ENCODE results near the gene ITPR2.
A peak's percentile ranks its signal among the peaks of the same experiment; 100 is the strongest.
"Not testable (repeated sequence)": the region's sequence is repeated elsewhere in the genome, so short reads cannot be mapped to it uniquely, and the experiment has no call there.

Gene ITPR2

GRCh38 chr12:26651566-26652188 lies 181.3 kb downstream of the ITPR2 start:
- peak; percentile 69 for DNase-seq

GRCh38 chr12:26651036-26651435 lies 182.0 kb downstream of the ITPR2 start:
- DNase-seq, result no peak

- DNase-seq, result no peak
Measured at GRCh38 chr12:26648999-26649398, 184.0 kb downstream of the ITPR2 start.

- DNase-seq, result no peak
Measured at GRCh38 chr12:26648584-26648983, 184.4 kb downstream of the ITPR2 start.

- no peak for DNase-seq
Measured at GRCh38 chr12:26648066-26648465, 184.9 kb downstream of the ITPR2 start.

- DNase-seq, result no peak
Measured at GRCh38 chr12:26647088-26647487, 185.9 kb downstream of the ITPR2 start.

- DNase-seq, result no peak
Measured at GRCh38 chr12:26646571-26646970, 186.4 kb downstream of the ITPR2 start.

GRCh38 chr12:26644376-26644775 lies 188.6 kb downstream of the ITPR2 start:
- not testable (repeated sequence) for DNase-seq

- no peak for DNase-seq
Measured at GRCh38 chr12:26643532-26644315, 189.3 kb downstream of the ITPR2 start.

- no peak for DNase-seq
Measured at GRCh38 chr12:26642361-26642760, 190.6 kb downstream of the ITPR2 start.

- no peak for DNase-seq
Measured at GRCh38 chr12:26636710-26637328, 196.2 kb downstream of the ITPR2 start.

- no peak for DNase-seq
Measured at GRCh38 chr12:26633591-26634210, 199.3 kb downstream of the ITPR2 start.

- no peak for DNase-seq
Measured at GRCh38 chr12:26632756-26633155, 200.2 kb downstream of the ITPR2 start.

- DNase-seq, result no peak
Measured at GRCh38 chr12:26631846-26632245, 201.1 kb downstream of the ITPR2 start.

- no peak for DNase-seq
Measured at GRCh38 chr12:26630546-26631027, 202.4 kb downstream of the ITPR2 start.

GRCh38 chr12:26629864-26630263 lies 203.1 kb downstream of the ITPR2 start:
- no peak for DNase-seq

- no peak for DNase-seq
Measured at GRCh38 chr12:26628234-26628633, 204.8 kb downstream of the ITPR2 start.

GRCh38 chr12:26627335-26627734 lies 205.7 kb downstream of the ITPR2 start:
- DNase-seq, result no peak

- peak; percentile 31 for DNase-seq
Measured at GRCh38 chr12:26623136-26623535, 209.9 kb downstream of the ITPR2 start.

- DNase-seq, result no peak
Measured at GRCh38 chr12:26622601-26623000, 210.4 kb downstream of the ITPR2 start.

GRCh38 chr12:26621932-26622331 lies 211.1 kb downstream of the ITPR2 start:
- DNase-seq, result no peak

GRCh38 chr12:26620907-26621306 lies 212.1 kb downstream of the ITPR2 start:
- no peak for DNase-seq

- DNase-seq, result no peak
Measured at GRCh38 chr12:26617513-26617912, 215.5 kb downstream of the ITPR2 start.
